Fibroblast of the aortic adventitia (primary cell): ENCODE results near the gene TNFSF11. TPM values are rescaled to one million over a fixed set of nuclear protein-coding genes. Genes with fewer than 3 reads are reported as not detected.
A peak's percentile ranks its signal among the peaks of the same experiment; 100 is the strongest.

Experiments used
- DNase-seq: peaks from one replicate; pipeline ENCODE4 v3.0.0-alpha.2; 2010; ENCODE audit warnings: low read depth
- H3K4me3 ChIP-seq: 2 replicates; pipeline ENCODE4 v1.5.1; 2011; ENCODE audit warnings: low read depth, mild to moderate bottlenecking, control low read depth, low read length, moderate library complexity
- total RNA-seq: library from RNA; depleted of rRNA; stranded (reverse); fragments of >200 nt; gene quantifications from 2 replicates; pipeline ENCODE4 v1.2.3, GENCODE V29; 2012; ENCODE audit warnings: low replicate concordance
- TF ChIP-seq, protein P1 (sequence below): IDR thresholded peaks from 2 replicates; pipeline ENCODE4 v1.5.1; 2011; ENCODE audit warnings: mild to moderate bottlenecking, low read length, control low read depth, inconsistent platforms; ENCODE audit not compliant: insufficient read depth

Gene TNFSF11, protein sequence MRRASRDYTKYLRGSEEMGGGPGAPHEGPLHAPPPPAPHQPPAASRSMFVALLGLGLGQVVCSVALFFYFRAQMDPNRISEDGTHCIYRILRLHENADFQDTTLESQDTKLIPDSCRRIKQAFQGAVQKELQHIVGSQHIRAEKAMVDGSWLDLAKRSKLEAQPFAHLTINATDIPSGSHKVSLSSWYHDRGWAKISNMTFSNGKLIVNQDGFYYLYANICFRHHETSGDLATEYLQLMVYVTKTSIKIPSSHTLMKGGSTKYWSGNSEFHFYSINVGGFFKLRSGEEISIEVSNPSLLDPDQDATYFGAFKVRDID
- 0.33 and 5.2 TPM in 2 replicates for total RNA-seq

DNA sequence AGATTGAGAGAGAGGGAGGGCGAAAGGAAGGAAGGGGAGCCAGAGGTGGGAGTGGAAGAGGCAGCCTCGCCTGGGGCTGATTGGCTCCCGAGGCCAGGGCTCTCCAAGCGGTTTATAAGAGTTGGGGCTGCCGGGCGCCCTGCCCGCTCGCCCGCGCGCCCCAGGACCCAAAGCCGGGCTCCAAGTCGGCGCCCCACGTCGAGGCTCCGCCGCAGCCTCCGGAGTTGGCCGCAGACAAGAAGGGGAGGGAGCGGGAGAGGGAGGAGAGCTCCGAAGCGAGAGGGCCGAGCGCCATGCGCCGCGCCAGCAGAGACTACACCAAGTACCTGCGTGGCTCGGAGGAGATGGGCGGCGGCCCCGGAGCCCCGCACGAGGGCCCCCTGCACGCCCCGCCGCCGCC, at the start of gene TNFSF11:
TNFSF11 (plus strand) TSS at position 142 of the 400 bp plus-strand sequence; CDS start at position 294, 152 bp downstream.
- TF ChIP-seq, protein P1, sequence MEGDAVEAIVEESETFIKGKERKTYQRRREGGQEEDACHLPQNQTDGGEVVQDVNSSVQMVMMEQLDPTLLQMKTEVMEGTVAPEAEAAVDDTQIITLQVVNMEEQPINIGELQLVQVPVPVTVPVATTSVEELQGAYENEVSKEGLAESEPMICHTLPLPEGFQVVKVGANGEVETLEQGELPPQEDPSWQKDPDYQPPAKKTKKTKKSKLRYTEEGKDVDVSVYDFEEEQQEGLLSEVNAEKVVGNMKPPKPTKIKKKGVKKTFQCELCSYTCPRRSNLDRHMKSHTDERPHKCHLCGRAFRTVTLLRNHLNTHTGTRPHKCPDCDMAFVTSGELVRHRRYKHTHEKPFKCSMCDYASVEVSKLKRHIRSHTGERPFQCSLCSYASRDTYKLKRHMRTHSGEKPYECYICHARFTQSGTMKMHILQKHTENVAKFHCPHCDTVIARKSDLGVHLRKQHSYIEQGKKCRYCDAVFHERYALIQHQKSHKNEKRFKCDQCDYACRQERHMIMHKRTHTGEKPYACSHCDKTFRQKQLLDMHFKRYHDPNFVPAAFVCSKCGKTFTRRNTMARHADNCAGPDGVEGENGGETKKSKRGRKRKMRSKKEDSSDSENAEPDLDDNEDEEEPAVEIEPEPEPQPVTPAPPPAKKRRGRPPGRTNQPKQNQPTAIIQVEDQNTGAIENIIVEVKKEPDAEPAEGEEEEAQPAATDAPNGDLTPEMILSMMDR = no peak
- no peak for DNase-seq
- H3K4me3 ChIP-seq = peak within 1 kb of the TSS; percentile 55

DNA sequence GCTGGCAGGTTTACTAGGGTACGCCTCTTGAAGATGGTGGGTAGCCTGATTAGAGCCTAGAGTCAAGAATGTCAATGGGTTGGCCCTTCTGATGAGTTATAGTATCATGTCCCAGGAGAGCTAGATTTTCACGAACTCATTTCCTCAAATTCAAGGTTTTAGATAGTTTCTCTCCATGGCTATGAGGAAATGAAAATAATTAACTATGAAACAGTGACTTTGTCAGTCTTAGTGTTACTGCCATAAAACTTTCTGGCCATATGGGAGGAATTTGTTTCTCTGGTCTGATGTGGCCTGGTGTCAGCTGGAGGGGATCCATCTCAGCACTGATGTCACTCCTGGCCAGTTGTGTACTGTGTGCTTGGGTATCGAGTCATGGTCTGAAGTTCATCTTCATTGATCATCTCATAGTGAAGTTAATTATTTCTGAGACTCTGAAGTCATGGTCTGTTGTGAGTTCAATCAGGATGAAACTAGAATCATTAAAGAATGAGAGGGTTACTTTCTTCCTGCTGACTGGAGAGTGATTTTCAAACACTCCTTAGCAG, 49.4 kb upstream of the TNFSF11 start:
- H3K4me3 ChIP-seq = no peak overlapping the region
- TF ChIP-seq, protein P1 = no peak
- DNase-seq = peak; percentile 25

DNA sequence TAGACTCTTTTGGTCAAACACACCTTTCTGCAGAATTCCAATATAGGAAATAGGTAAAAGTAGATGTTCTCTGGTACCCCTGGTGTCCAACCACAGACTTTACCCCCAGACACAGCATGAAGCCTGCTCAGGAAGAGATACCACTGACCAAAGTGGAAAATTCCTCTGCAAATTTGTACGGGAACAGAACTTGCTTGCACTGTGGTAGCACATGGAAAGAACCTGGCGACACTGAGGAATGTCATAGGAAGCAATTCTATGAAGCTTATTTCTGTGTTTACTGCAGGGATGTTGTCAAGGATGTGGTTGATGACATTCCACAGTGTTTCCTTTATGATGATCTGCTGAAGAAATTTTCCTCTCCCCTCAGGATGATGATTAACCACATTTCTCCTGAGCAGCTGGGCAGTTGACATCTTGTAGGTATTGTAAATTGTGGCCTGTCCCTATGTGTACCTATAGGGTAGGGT, 48.9 kb upstream of the TNFSF11 start:
- no peak overlapping the region for H3K4me3 ChIP-seq
- TF ChIP-seq, protein P1 = no peak
- DNase-seq = peak; percentile 43

DNA sequence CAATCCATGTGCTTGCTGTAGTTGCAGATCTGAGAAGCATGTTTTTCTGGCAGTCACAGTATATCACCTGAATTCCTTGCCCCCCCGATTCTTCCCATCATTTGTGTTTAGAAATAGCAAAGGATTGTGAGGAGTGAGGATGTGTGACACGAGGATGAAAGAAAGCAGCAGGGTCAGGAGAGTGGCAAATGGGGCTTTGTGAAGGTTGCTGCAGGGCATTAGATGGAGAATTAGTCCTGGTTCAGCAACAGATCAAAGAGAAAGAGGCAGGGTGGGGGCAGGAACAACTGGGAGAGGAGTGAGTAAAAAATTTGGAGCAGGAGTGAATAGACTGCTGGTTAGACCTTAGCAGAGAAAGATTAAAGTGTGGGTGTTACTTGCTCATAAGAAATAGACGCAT, 47.7 kb upstream of the TNFSF11 start:
- no peak for DNase-seq
- H3K4me3 ChIP-seq = no peak overlapping the region
- TF ChIP-seq, protein P1 = no peak

DNA sequence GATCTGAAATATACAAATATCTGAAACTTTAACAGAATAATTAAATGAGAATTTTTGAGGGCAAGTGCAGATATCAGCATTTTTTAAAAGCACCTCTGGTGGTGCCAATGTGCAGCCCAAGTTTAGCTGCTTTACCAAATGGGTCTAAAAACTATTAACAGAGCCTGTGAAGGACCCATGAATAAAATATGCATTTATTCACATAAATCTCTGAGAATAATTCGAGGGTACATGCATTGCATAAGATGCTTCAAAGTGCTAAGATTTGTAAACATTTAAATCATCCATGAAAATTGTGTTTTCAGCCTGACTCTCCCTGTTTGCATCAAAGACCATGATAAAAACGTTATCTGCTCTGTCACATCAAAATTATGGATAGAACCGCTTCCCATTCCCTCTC, 47.1 kb upstream of the TNFSF11 start:
- TF ChIP-seq, protein P1 = no peak
- no peak for DNase-seq
- no peak overlapping the region for H3K4me3 ChIP-seq

DNA sequence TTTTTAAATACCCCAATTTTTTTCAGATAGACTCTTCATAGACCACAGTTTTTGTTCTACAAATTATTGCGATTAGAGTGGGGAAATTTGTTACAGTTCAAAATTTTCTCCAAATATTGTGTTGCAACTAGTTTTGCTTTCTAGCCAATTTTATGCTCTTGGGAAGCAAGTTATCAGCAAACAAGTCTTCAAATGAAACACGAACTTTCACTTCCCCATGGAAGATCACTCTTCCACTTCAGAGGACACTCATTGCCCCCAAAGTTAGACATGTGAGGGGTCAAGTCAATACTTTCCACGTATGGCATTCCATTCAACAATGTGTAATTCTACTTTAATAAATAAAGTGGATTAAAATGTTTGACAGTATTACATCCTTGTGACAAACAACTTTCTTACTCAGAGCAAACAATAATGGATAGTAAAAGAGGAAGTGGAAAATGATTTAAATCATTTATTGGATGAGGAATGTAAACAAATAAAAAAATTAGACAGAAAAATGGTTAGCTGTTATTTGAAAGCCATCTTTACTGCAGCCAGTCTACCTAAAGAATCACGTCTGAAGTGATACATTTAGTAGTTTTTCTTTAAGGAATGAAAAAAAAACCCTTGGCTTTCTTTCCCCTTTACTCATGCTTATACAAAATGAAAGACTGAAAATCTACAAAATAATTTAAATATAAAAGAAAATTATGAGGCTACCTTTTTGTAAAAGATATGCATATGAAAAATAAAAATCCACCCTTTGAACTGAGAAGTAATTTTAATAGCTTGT, 41.2 kb upstream of the TNFSF11 start:
- TF ChIP-seq, protein P1 = no peak
- H3K4me3 ChIP-seq = no peak overlapping the region
- DNase-seq = peak; percentile 20
